Measurements from ENCODE around the gene ANXA1.
"Not testable (repeated sequence)": the region's sequence is repeated elsewhere in the genome, so short reads cannot be mapped to it uniquely, and the experiment has no call there.

Gene ANXA1

DNA sequence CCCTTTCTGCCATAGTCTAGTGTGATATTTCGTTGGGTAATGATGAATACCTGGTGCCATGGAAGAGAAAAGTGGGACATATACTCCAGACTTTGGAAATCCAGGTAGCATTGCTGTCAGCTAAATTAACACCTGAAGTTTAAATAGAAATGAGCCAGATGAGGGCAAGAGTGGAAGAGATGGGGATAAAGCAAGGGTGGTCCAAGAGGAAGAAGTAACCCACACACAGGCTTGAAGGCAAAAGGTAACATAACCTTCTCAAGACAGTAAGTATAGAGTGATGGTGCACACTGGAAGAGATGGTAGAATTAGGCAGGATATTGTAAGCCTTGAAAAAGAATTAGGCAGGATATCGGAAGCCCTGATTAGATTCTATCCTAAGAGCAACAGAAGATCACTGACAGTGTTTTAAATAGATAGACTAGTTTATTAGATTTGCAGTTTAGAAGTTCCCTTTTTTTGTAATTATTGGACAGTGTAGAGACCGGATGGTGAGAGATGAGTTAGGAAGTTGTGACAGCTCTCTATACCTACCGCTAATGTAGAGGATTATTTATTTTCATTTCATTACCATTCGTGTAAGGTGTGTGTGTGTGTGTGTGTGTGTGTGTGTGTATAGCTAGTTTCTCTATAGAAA, 16.8 kb downstream of the ANXA1 start:
- DNase-seq (ENCODE audit: low read depth) = no peak

DNA sequence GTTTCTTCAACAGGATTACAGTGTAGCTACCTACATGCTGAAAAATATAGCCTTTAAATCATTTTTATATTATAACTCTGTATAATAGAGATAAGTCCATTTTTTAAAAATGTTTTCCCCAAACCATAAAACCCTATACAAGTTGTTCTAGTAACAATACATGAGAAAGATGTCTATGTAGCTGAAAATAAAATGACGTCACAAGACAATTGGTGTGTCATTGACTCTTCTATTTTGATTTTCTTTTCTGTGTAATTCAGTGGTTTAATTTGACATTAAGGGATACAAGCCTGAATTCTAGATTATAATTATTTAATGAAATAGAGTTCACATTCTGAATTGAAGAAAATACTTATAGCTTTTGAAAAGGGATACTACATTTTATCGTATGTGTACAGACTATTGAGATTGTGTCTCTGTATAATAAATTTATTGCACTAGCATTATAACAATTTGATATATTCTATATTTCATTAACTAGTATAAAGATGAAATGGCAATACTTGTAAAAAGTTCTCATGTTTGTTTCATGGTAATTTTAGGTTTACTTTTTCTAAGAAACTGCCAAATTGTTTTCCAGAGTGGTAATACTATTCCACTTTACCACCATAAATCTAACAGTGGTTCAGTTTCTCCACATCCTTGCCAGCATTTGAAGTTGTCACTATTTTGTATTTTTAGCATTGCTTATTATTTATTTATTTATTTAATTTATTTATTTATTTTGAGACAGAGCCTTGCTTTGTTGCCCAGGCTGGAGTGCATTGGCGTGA, 18.7 kb downstream of the ANXA1 start:
- no peak for DNase-seq (ENCODE audit: low read depth)

GRCh38 chr9:73172901-73173215, 21.2 kb downstream of the ANXA1 start:
- DNase-seq (ENCODE audit: low read depth) = no peak

- DNase-seq (ENCODE audit: low read depth) = no peak
Observed at GRCh38 chr9:73173557-73174329, 22.1 kb downstream of the ANXA1 start.

DNA sequence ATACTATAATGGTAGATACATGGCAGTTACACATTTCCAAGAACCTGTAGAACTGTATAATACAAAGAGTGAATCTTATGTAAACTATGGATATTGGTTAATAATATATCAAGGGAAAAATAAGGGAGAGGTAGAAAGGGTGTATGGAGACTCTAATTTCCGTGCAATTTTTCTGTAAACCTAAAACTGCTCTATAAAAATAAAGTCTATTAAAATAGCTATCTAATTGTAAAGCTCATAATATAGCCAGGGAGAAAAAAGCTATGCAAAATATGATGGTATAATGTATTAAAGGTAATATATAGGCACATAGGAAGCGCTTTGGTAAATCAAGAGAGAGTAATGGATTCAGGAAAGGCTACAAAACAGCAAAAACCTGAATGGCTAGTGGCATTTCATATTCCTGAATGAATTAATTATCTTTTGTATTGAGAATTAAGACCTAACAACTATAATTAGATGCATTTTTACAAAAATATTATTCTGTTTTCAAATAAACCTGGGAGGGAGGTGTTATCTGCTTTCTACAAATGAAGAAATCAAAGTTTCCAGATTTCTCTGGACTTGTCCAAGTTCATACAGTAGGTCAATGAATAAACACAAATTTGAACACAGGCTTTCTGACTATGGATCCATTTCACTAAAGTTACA, 22.8 kb downstream of the ANXA1 start:
- DNase-seq (ENCODE audit: low read depth) = no peak

GRCh38 chr9:73176450-73176875, 24.8 kb downstream of the ANXA1 start:
- DNase-seq (ENCODE audit: low read depth) = no peak

- no peak for DNase-seq (ENCODE audit: low read depth)
Observed at GRCh38 chr9:73178044-73178443, 26.4 kb downstream of the ANXA1 start.

DNA sequence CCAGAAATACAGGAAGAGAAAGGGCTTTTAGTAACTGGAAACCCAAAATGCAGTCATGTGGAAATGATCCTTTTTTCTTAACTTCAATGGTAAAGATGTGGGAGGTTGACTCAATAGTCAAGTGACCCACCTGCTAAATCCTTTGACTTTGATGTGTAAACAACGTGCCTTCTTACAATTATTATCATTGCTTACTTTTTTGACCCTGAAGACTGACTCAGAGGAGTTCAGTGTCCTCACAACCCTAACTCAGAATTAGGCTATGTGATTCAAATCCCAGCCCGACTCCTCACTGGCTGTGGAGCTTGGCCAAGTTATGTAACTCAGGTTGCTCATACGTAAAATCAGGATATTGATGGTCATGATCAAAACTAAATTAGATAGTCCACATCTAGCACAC, 27.9 kb downstream of the ANXA1 start:
- DNase-seq (ENCODE audit: low read depth) = no peak

DNA sequence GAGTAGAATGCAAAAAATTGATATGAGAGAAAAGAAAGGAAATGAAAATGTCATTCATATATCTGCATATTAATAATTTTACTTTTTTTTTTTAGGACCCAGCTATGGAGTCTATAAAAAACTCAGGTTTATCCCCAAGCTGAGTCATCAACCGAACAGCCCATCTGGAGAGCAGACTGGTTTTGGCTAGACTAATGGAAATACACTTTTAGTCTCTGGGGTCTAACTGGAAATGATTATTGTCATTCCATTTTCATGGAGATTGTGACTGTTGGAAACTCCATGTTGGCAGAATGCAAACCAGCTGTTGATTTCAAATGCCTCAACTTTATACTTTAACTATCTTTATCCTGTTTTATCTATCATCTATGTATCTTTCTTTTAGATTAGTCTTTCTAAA, 28.7 kb downstream of the ANXA1 start:
- DNase-seq (ENCODE audit: low read depth) = no peak

GRCh38 chr9:73182928-73183327, 31.3 kb downstream of the ANXA1 start:
- no peak for DNase-seq (ENCODE audit: low read depth)

GRCh38 chr9:73183428-73183827, 31.8 kb downstream of the ANXA1 start:
- DNase-seq (ENCODE audit: low read depth) = no peak

GRCh38 chr9:73183917-73184861, 32.5 kb downstream of the ANXA1 start:
- DNase-seq (ENCODE audit: low read depth) = no peak

GRCh38 chr9:73191109-73191508, 39.4 kb downstream of the ANXA1 start:
- DNase-seq (ENCODE audit: low read depth) = not testable (repeated sequence)

GRCh38 chr9:73194284-73194683, 42.6 kb downstream of the ANXA1 start:
- no peak for DNase-seq (ENCODE audit: low read depth)

DNA sequence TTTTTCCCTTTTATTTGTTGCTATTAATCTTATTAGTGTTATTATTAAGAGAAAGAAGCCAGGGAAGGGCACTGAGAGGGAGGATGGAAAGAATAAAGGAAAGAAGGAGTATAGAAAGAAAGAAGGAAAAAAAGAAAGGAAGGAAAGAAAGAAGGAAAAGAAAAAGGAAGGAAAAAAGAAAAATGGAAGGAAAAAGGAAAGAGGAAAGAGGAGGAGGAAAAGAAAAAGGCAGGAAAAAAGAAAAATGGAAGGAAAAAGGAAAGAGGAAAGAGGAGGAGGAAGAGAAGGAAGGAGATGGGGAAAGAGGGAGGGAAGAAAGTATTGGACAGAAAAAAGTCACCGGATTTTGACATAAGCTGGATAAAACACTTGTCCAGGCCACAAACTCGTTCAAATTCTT, 47.8 kb downstream of the ANXA1 start:
- no peak for DNase-seq (ENCODE audit: low read depth)

DNA sequence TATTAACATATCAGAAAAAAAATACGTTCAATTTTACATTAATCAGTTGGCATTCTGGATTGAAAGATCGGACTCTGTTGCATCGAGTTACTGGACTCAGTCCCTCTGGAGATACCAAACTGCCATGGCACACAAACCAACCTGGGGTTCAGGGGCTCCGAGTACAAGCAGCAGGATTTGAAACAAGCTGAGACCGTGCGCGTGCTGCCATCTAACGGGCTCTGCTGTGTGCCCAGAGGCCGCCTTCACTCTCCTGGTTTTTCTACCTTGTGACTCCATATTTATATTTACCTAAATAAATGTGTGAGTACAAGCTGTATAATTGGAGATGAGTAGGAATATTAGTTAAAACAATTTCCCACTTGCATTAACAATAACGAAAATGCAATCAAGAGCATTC, 48.2 kb downstream of the ANXA1 start:
- DNase-seq (ENCODE audit: low read depth) = no peak

DNA sequence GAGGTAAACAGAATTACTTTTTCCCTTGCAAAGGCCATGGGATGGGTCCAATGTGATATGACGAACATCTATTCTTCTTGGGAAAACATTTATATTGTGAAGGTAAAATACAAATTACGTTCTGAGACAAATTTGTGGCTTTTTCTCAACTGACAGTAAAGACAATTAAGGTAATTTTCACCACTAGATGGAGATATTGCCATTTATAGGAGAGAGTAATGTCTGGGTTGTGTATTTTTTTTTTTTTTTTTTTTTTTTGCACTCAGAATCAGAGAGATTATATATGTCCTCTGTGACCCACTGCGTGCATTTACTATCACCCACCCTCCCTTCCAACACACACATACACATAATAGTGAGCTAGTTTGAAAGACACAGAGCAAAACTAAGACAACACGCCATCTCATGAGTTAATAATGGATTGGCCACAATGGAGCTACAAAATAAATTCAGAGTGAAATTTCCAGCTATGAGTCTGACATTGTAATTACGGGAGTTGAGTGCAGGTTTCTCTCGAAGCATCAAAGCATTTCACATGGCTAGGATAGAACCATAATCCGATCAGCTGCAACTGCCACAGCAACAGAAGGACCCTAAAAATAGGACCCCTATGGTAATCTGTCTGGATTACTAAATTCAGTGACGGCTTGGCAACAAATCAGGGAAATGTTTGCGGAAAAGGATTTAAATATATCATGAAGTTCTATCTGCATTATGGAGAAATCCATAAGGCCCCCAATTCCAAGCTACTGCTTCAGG, 49.2 kb downstream of the ANXA1 start:
- DNase-seq (ENCODE audit: low read depth) = no peak

DNA sequence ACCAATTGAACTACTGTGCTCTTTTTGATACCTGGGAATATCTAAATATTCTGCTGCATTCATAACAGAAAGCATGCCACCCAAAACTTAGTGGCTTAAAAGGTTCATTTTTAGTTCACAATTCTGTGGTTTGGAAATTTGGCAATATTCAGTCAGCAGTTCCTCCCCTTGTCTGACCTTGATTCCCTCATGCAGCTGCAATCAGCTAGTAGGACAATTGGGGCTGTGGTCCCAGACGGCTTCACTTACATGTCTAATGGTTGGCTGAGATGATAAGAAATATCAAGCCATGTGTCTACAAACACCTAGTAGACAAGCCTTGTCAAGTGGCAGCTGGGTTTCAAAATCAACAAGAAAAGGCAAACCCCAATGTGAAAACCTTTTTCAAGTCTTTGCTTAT, 51.3 kb downstream of the ANXA1 start:
- no peak for DNase-seq (ENCODE audit: low read depth)

DNA sequence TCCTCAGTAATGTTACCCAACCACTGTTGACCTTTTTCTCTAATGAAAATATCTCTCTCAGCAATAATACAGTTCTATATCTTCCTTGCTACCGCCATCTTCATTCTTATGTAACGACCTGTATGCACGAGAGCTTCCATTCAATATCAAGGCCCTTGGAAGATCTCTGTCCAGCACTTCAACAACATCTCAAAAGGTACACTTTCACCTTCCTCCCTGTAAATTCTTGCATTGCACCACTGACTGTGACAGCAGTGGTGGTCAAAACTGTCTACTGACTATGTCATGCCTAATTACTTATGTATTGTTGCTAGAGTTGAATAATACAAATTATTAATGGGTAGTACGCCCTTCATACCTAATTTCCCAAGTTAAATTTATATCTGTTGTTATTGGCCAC, 53.3 kb downstream of the ANXA1 start:
- no peak for DNase-seq (ENCODE audit: low read depth)

DNA sequence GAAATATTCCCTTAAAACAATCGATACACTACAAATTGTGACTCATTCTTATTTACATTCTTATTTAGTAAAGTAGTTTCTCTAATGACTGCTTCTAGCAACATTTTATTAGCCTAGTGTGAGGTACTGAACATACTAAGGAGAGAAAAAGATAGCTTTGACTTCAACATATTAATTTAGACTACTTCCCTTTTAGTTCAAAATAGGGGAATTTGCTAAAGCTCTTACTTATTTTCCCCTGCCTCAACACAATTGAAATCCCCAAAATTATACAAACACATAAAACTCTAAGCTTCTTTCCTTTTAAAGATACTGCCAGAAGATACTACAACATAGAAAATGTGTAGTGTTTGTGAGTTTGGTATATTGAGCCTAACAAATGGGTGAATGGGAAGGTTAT, 55.2 kb downstream of the ANXA1 start:
- DNase-seq (ENCODE audit: low read depth) = no peak

All from CMK (cell line).